GM21447 (cell line): ENCODE results near the gene SNU13.
"Not testable (repeated sequence)": the region's sequence is repeated elsewhere in the genome, so short reads cannot be mapped to it uniquely, and the experiment has no call there.

Source experiments
- ATAC-seq: cut with Tn5 transposase; IDR thresholded peaks from one replicate; pipeline ENCODE4 v1.9.1; 2021; ENCODE audit not compliant: unreplicated experiment

The SNU13 gene

DNA sequence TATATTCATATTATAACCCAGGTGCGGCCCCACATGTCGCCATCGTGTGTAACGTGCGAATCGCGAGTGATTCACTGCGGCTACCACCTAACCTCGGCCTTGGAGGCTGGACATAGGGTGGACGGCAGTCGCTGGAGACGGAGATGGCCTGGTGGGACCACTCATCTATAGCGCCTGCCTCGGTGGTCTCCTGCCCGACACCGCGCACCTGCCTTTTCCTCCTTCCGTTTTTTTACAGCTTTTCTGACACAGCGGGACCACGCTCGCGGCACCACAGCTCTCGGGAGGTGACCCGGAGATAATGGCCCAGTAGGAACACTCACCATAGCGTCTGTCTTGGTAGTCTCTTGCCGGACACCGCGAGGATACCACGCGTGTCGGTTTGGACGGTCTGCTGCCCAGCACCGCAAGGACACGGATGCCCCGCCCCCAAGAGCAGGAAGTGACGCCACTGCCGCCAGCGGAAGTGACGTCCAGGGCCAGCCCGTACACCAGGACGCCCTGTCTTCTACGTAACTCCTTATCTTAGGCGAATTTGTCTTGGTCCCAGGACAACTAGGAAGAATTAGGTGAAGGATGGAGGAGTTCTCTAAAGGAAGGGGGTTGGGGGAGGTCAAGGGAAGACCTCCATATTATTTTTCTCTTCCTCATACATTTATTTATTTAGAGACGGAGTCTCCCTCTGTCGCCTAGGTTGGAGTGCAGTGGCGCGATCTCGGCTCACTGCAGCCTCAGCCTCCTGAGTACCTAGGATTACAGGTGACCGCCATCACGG is 6.4 kb downstream of the SNU13 start:
- peak; percentile 63 for ATAC-seq

DNA sequence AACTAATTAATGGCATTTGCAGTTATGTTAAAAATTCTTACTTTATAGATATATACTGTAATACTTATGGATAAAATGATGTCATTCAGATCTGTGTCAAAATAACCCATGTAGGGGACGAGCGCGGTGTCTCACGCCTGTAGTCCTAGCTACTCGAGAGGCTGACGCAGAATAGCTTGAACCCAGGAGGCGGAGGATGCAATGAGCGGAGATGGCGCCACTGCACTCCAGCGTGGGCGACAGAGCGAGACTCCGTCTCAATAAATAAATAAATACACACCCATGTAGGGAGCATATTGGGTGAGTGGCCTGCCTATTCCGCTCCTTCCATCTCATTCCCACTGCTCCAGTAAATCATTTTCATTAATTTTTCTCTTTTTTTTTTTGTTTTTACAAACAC is 7.1 kb downstream of the SNU13 start:
- ATAC-seq = no peak

DNA sequence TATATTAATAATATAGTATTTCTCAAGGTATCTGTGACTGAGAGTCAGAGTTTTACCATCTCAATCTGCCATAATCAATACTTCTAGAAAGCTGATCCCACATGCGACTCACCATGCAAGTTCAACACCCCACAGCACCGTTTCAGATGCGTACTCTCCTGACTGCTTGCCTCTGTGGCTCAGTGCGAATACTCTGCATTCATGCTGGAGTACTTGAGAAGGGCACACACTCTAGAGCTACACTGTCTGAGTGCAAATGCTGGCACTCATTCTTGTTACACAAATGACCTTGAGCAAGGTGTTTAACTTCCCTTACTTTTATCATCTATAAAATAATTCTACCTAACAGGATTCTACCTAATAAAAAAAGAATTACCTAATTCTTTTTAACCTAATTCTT is 12.5 kb downstream of the SNU13 start:
- no peak for ATAC-seq

DNA sequence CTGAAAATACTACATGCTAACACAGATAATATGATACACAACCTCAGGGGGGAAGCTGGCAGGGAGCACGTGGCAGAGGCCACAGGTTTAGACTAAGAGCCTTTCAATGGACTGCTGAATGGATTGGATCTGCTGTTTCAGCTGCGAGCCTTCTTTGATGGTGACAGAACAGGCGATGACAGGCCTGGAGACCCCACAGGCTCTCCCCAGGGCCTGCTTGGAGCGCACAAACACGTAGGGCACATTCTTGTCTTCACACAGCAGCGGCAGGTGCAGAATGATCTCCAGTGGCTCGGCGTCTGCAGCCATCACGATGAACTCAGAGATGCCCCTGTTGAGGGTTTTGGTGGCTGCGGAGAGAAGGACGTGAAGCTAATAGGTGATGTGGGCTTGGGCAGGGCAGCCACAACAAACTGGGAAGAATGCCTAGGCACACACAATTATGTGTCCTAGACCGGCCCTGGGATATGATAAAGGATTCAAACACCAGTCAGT is 13.8 kb downstream of the SNU13 start:
- no peak for ATAC-seq

DNA sequence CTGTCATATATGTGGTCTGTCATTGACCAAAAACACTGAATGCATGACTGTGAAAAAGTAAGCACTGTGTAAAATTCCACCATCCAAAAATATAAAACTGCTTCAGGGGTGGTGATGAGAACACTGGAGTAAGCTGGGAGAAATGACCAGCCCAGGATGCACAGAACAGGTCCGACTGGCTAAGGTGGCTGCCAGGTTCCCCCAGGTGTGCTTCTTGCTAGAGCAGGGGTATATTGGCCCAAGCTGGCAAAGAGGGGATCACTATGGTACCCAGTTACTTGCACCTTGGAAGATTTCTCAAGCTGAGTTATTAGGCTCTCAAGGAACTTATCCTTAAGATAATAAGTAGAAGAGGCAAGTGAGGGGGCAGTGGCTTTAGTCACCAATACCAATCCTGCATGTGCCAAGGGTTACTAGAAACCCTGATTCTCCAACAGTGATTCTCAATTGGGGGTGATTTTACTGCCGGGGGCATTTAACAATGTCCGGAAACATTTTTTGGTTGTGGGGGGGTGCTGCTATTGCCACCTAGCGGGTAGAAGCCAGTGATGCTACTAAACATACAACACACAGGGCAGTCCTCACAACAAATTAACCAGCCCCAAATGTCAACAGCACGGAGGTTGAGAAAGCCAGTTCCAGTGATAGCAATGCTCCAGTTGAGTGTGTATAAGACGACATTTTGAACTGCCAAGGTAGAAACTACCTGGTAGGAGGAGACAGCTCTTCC is 15.7 kb downstream of the SNU13 start:
- no peak for ATAC-seq

DNA sequence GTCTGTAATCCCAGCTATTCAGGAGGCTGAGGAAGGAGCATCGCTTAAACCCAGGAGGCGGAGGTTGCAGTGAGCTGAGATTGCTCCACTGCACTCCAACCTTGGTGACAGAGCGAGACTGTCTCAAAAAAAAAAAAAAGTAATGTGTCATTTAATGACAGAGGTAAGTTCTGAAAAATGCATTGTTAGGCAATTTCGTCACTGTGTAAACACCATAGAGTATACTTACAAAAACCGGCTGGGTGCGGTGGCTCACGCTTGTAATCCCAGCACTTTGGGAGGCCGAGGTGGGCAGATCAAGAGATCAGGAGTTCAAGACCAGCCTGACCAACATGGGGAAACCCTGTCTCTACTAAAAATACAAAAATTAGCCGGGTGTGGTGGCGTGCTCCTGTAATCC is 16.6 kb downstream of the SNU13 start:
- ATAC-seq = not testable (repeated sequence)

DNA sequence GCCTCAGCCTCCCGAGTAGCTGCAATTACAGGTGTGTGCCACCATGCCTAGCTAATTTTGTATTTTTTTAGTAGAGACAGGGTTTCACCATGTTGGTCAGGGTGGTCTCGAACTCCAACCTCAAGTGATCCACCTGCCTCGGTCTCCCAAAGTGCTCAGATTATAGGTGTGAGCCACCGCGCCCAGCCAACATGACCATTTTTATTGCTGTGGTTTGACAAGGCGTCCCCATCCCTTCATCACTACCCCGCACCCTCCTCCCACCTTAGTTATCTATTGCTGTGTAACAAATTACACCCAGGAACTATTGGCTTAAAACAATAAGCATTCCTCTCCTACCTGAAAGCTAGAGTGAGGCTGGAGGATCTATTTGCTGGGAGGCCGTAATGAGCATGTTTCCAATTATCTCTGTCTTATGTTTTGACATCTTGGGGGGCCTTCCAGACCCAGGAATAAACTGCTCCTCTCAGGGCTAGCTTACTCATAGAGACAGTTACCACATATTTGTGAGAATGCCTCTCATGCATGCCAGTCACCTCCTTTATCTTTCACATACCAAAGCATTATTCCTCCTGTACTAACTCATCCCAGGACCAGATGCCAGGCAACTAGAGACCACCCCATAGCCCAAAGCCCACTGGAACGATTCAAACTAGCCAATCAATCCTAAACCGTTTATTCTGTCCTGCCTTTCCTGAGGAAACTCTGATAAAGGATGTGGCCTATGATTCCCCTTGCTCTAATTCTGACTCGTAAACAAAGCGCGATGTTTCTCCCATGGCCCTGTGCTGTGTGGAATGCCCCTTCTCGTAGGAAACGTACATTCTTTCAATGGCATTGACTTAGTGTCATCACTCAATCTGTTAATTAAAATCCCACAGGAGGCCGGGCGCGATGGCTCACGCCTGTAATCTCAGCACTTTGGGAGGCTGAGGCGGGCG is 19.4 kb downstream of the SNU13 start:
- ATAC-seq = no peak

DNA sequence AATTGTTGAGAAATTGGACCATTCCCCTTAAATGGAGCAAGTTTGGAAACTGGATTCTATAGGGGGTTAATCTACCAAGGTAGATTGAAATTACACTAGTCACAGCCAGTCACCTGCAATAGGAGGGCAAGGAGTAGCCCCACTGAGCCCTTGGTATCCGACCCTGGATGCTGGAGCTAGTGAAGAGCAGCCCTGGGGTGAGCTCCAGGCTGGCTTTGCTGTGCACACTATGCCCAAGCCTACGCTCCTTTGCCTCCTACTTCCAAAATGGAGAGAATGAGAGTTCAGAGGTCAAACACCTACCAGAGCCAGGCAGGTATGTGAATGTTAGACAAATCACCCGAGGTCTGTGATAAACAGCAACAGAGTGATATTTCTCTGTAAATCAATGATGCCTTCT is 23.7 kb downstream of the SNU13 start:
- ATAC-seq = no peak

DNA sequence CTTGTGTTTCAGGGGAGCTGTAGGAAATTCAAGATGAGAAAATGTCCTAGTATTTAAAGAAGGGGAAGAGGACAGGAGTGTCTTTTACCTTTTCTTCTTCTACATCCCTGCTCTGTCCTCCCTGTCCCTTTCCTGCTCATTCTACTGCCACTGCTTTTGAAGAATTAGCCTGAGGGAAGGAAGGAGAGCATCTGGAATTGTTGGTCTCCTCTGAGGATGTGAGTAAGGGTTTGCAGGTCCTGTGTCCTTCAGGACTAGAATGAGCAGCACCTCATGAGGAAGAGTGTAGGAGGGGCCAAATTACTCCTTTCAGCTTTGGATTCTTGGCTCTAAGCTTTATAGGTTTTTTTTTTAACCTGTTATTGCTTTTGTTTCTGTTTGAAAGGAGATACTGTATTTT is 24.2 kb downstream of the SNU13 start:
- no peak for ATAC-seq

DNA sequence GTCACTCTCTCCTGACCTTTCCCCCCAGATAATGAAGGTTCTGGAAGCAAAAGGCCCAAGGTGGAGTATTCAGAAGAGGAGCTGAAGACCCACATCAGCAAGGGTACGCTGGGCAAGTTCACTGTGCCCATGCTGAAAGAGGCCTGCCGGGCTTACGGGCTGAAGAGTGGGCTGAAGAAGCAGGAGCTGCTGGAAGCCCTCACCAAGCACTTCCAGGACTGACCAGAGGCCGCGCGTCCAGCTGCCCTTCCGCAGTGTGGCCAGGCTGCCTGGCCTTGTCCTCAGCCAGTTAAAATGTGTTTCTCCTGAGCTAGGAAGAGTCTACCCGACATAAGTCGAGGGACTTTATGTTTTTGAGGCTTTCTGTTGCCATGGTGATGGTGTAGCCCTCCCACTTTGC is 25.1 kb downstream of the SNU13 start:
- not testable (repeated sequence) for ATAC-seq

DNA sequence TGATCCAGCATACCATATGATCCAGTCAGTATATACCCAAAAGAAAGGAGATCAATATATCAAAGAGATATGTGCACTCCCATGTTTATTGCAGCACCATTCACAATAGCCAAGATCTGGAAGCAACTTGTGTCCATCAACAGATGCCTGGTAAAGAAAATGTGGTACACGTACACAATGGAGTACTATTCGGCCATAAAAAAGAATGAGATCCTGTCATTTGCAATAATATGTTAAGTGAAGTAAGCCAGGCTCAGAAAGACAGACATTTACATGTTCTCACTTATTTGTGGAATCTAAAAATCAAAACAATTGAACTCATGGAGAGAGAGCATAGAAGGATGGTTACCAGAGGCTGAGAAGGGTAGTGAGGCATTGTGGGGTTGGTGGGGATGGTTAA is 27.0 kb downstream of the SNU13 start:
- ATAC-seq = no peak

DNA sequence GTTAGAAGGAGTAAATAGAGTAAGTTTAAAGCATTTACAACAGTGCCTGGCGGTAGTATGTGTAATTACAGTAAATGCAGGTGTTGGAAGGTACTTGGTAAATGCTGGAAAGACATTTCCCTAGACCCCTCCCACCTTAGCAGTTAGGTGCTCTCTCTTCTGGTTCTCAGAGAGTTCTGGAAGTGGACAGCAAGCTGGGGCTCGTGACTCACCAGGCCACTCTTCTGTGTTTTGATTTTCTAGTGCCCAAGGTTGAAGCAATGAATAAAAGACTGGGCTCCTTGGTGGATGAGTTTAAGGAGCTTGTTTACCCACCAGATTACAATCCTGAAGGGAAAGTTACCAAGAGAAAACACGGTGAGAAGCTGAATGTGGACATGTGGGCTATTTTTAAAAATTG is 27.6 kb downstream of the SNU13 start:
- no peak for ATAC-seq

DNA sequence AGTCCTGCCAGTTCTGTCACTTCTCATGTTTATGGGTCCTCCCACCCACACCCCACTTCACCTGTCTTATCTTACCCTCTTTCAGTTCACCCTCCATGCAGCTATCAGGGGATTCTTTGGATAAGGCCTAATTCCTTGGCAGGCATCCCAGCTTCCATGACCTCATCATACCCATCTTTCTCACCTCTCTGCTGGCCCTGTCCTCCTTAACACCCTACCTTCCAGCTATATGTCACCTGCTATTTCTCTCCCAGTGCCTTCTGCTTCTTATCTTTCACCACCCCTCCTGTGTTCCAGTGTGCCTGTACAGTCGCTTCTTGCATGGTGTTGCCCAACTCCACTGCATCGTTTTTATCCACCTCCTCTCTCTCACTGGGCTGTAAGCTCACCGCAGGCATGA is 28.3 kb downstream of the SNU13 start:
- no peak for ATAC-seq

DNA sequence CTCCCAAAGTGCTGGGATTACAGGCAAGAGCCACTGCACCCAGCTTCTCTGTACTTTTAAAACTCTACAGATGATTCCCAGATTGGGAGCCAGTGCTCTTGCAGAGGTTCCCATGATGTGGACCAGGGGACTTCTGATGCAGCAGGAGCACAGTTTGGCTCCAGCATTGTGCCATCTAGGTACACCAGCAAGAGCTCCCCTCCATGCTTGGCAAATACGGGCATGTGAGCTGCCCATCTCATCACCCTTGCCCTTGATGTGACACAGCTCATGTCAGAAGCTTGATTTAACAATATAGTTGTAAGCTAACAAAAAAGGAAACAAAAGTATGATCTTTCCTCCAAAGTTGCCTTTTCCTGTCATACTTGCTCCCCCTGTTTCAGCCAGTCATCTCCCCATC is 28.7 kb downstream of the SNU13 start:
- ATAC-seq = no peak

DNA sequence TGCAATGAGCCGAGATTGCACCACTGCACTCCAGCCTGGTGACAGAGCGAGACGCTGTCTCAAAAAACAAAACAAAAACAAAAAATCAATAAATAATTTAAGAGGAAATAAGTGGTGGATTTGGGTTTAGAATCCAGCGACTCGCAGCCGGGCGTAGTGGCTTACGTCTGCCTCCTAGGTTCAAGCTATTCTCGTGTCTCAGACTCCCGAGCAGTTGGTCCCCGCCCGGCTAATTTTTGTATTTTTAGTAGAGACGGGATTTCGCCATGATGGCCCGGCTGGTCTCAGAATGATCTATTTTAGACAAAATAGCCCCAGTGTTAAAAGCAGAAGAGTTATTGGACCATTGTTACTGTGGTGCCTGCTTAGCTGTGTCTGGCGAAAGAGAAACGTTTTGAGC is 29.8 kb downstream of the SNU13 start:
- no peak for ATAC-seq

DNA sequence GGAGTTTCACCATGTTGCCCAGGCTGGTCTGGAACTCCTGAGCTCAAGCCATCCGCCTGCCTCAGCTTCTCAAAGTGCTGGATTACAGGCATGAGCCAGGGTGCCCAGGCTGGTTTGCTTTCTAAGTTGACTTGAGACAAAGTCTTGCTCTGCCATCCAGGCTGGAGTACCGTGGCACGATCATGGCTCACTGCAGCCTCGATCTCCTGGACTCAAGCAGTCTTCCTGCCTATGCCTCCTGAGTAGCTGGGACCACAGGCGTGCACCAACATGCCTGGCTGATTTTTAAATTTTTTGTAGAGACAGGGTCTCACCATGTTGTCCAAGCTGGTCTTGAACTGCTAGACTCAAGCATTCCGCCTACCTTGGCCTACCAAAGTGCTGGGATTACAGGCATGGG is 31.0 kb downstream of the SNU13 start:
- no peak for ATAC-seq

DNA sequence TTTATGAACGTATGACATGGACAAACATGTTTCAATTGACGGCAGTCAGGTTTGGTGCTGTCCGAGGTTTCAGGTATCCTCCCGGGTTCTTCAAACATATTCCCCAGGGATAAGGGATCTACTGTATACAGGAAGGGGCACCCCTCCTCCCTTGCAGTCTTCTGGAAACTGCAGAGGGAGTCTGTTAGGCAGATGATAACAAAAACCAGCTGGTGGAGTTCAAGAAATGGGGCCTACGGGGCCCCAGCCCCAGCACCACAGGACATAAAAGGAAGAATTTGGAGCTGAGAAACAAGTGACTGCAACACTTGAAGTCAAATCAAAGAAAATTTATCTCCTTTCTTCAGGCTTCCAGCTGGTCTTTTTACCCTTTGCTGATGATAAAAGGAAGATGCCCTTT is 32.1 kb downstream of the SNU13 start:
- no peak for ATAC-seq

DNA sequence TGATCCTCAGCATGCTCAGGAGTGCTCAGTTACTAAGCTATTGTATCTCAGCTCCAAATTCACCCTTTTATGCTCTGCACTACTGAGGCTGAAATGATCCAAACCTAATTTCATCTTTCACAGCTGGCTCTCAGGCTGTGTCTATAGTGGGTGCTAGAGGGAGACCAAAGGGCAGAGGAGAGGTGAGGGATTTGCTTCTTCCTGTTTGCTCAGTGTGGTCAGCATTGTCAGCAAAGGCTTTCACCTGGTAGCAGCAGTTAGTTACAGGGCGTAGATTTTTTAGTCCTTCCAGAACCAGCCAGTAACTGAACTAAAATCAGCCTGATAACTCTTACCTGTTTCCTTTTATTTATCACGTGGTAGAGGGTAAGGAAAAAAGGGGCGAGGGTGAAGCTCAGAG is 34.3 kb downstream of the SNU13 start:
- no peak for ATAC-seq

DNA sequence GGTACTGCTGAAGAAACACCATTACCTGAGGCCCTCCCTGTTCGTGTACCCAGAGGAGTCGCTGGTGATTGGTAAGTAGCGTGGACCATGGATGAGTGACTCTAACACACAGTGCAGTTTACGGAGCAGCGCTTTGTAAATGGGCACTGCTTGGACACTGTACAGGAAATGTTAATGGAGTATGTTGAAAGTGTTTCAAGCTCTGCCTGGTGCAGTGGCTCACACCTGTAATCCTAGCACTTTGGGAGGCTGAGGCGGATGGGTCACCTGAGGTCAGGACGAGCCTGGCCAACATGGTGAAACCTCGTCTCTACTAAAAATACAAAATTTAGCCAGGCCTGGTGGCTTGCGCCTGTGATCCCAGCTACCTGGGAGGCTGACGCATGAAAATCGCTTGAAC is 37.8 kb downstream of the SNU13 start:
- ATAC-seq = no peak

DNA sequence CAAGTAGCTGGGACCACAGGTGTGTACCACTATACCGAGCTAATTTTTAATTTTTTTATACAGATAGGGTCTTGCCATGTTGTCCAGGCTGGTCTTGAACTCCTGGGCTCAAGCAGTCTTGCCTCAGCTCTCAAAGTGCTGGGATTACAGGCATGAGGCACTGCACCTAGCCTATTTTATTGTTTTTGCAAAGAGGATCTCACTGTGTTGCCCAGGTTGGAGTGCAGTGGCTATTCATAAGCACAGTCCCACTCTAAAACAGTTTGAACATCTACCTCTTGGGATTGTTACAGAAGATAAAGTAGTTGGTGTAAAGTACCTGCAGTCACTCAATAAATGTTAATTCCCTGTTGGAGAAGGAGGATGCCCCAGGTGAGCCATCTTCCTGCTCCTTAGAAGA is 38.4 kb downstream of the SNU13 start:
- ATAC-seq = no peak

DNA sequence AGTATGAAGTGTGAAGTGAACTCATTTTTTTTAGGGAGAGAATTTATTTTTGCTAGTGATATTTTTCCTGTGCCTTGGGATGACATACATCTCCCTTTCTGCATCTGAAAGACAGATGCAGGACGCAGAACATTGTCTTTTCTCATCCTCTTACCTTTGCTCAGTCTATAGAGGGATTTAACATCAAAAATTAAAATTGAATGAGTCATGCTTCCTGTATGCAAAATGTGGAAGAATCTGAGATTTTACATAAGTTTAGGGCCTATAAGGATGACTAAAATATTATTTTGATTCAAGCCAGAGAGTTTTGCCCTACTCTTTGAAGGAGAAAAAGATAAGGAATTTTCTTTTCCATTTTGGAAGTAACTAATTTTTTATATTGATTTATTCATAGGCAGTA is 40.2 kb downstream of the SNU13 start:
- no peak for ATAC-seq
